ENCODE data around the gene CD81.

Gene CD81

GRCh38 chr11:2432171-2432621 is 55.1 kb downstream of the CD81 start:
- no peaks in the 10 kb centered on the region for H3F3A ChIP-seq (ENCODE audit: low read depth)
- no peaks in the 10 kb centered on the region for H3K36me3 ChIP-seq (ENCODE audit: insufficient read depth, low read length)
- H3K4me2 ChIP-seq (ENCODE audit: low read depth, low read length, poor library complexity, severe bottlenecking) = no peak overlapping the region
- no peak overlapping the region for H2AFZ ChIP-seq (ENCODE audit: low read length)
- H3K79me2 ChIP-seq (ENCODE audit: insufficient read depth, low read length) = no peaks in the 10 kb centered on the region
- TF ChIP-seq EZH2phosphoT487 (IDR thresholded peaks at IDR 0.05; ENCODE audit: borderline replicate concordance) = no peak
- no peak for TF ChIP-seq CTCF (conservative IDR thresholded peaks at IDR 0.05; ENCODE audit: low read length)
- no peaks in the 10 kb centered on the region for H3K27me3 ChIP-seq (ENCODE audit: insufficient read depth, low read length, poor library complexity, severe bottlenecking)
- no peaks in the 10 kb centered on the region for H3K9me3 ChIP-seq (ENCODE audit: insufficient read depth, low read depth, low read length)
- H3K4me1 ChIP-seq (ENCODE audit: insufficient read depth, low read length, poor library complexity, severe bottlenecking) = no peaks in the 10 kb centered on the region
- H4K20me1 ChIP-seq (ENCODE audit: insufficient read depth, low read length, poor library complexity, severe bottlenecking) = no peaks in the 10 kb centered on the region
- H3K4me3 ChIP-seq (ENCODE audit: low read length, poor library complexity, severe bottlenecking) = no peak overlapping the region
- no peaks in the 10 kb centered on the region for H3K9me2 ChIP-seq (replicated peaks; ENCODE audit: low read depth, low read length)
- H3K9ac ChIP-seq (ENCODE audit: low read depth, low read length, poor library complexity, severe bottlenecking) = no peak overlapping the region

GRCh38 chr11:2432628-2433071 is 55.5 kb downstream of the CD81 start:
- TF ChIP-seq CTCF (conservative IDR thresholded peaks at IDR 0.05; ENCODE audit: low read length) = no peak
- TF ChIP-seq EZH2phosphoT487 (IDR thresholded peaks at IDR 0.05; ENCODE audit: borderline replicate concordance) = no peak
- H2AFZ ChIP-seq (ENCODE audit: low read length) = no peak overlapping the region
- H3K4me2 ChIP-seq (ENCODE audit: low read depth, low read length, poor library complexity, severe bottlenecking) = no peak overlapping the region
- H3K9me3 ChIP-seq (ENCODE audit: insufficient read depth, low read depth, low read length) = no peaks in the 10 kb centered on the region
- H3K4me1 ChIP-seq (ENCODE audit: insufficient read depth, low read length, poor library complexity, severe bottlenecking) = no peaks in the 10 kb centered on the region
- H3K27me3 ChIP-seq (ENCODE audit: insufficient read depth, low read length, poor library complexity, severe bottlenecking) = no peaks in the 10 kb centered on the region
- no peak overlapping the region for H3K4me3 ChIP-seq (ENCODE audit: low read length, poor library complexity, severe bottlenecking)
- no peaks in the 10 kb centered on the region for H3F3A ChIP-seq (ENCODE audit: low read depth)
- H3K9me2 ChIP-seq (replicated peaks; ENCODE audit: low read depth, low read length) = no peaks in the 10 kb centered on the region
- no peaks in the 10 kb centered on the region for H3K79me2 ChIP-seq (ENCODE audit: insufficient read depth, low read length)
- no peaks in the 10 kb centered on the region for H4K20me1 ChIP-seq (ENCODE audit: insufficient read depth, low read length, poor library complexity, severe bottlenecking)
- no peaks in the 10 kb centered on the region for H3K36me3 ChIP-seq (ENCODE audit: insufficient read depth, low read length)
- no peak overlapping the region for H3K9ac ChIP-seq (ENCODE audit: low read depth, low read length, poor library complexity, severe bottlenecking)

- H4K20me1 ChIP-seq (ENCODE audit: insufficient read depth, low read length, poor library complexity, severe bottlenecking) = no peaks in the 10 kb centered on the region
- no peaks in the 10 kb centered on the region for H3K9me2 ChIP-seq (replicated peaks; ENCODE audit: low read depth, low read length)
- H3K27me3 ChIP-seq (ENCODE audit: insufficient read depth, low read length, poor library complexity, severe bottlenecking) = no peaks in the 10 kb centered on the region
- H3K4me2 ChIP-seq (ENCODE audit: low read depth, low read length, poor library complexity, severe bottlenecking) = no peak overlapping the region
- H3F3A ChIP-seq (ENCODE audit: low read depth) = no peaks in the 10 kb centered on the region
- no peak for TF ChIP-seq EZH2phosphoT487 (IDR thresholded peaks at IDR 0.05; ENCODE audit: borderline replicate concordance)
- no peak for TF ChIP-seq CTCF (conservative IDR thresholded peaks at IDR 0.05; ENCODE audit: low read length)
- no peak overlapping the region for H3K9ac ChIP-seq (ENCODE audit: low read depth, low read length, poor library complexity, severe bottlenecking)
- no peak overlapping the region for H2AFZ ChIP-seq (ENCODE audit: low read length)
- no peaks in the 10 kb centered on the region for H3K79me2 ChIP-seq (ENCODE audit: insufficient read depth, low read length)
- no peaks in the 10 kb centered on the region for H3K36me3 ChIP-seq (ENCODE audit: insufficient read depth, low read length)
- no peaks in the 10 kb centered on the region for H3K9me3 ChIP-seq (ENCODE audit: insufficient read depth, low read depth, low read length)
- no peaks in the 10 kb centered on the region for H3K4me1 ChIP-seq (ENCODE audit: insufficient read depth, low read length, poor library complexity, severe bottlenecking)
- H3K4me3 ChIP-seq (ENCODE audit: low read length, poor library complexity, severe bottlenecking) = no peak overlapping the region
Measured at GRCh38 chr11:2433106-2433925, 56.2 kb downstream of the CD81 start.

All from Loucy (cell line).